WTC11 (cell line): ENCODE data around the gene TBC1D22A.

Experiments
- CREB1 ChIP-seq: sonication (generic); formaldehyde crosslinking; IDR thresholded peaks from 2 replicates; pipeline ENCODE4 v1.8.0; 2023; ENCODE audit warnings: mild to moderate bottlenecking, missing genetic modification reagents
- CREM ChIP-seq: sonication (generic); formaldehyde crosslinking; IDR thresholded peaks from 2 replicates; pipeline ENCODE4 v1.8.1; 2022; ENCODE audit warnings: mild to moderate bottlenecking, missing genetic modification reagents, moderate library complexity
- ETV6 ChIP-seq: sonication (generic); formaldehyde crosslinking; IDR thresholded peaks from 2 replicates; pipeline ENCODE4 v1.8.1; 2022; ENCODE audit warnings: mild to moderate bottlenecking, missing genetic modification reagents
- HMGA2 ChIP-seq: fragments of 250-450 bp; sonication (Bioruptor Pico); IDR thresholded peaks from 2 replicates; pipeline ENCODE4 v1.4.0; 2021; ENCODE audit warnings: mild to moderate bottlenecking, moderate library complexity
- JUN ChIP-seq: sonication (generic); formaldehyde crosslinking; IDR thresholded peaks from 2 replicates; pipeline ENCODE4 v1.8.0; 2023; ENCODE audit warnings: mild to moderate bottlenecking, missing genetic modification reagents
- NR3C1 ChIP-seq: sonication (generic); formaldehyde crosslinking; conservative IDR thresholded peaks from 2 replicates; pipeline ENCODE4 v1.8.1; 2023; ENCODE audit warnings: low read depth, mild to moderate bottlenecking, missing genetic modification reagents
- SP1 ChIP-seq: sonication (generic); formaldehyde crosslinking; conservative IDR thresholded peaks from 2 replicates; pipeline ENCODE4 v1.8.1; 2022; ENCODE audit warnings: missing genetic modification reagents
- ZNF121 ChIP-seq: sonication (generic); formaldehyde crosslinking; IDR thresholded peaks from 2 replicates; pipeline ENCODE4 v1.8.0; 2023; ENCODE audit warnings: missing genetic modification reagents
- ZNF138 ChIP-seq: sonication (generic); formaldehyde crosslinking; conservative IDR thresholded peaks from 2 replicates; pipeline ENCODE4 v1.8.1; 2022; ENCODE audit warnings: mild to moderate bottlenecking, moderate library complexity, missing genetic modification reagents
- ZNF416 ChIP-seq: fragments of 250-450 bp; sonication (Bioruptor Pico); IDR thresholded peaks from 2 replicates; pipeline ENCODE4 v1.9.0; 2021; ENCODE audit warnings: mild to moderate bottlenecking, inconsistent platforms
- ZSCAN18 ChIP-seq: fragments of 250-450 bp; sonication (Bioruptor Pico); IDR thresholded peaks from 2 replicates; pipeline ENCODE4 v2.1.2; 2022; ENCODE audit warnings: mild to moderate bottlenecking, moderate library complexity
- TF ChIP-seq, protein P1 (sequence below): sonication (generic); formaldehyde crosslinking; IDR thresholded peaks from 2 replicates; pipeline ENCODE4 v1.8.0; 2022; ENCODE audit warnings: mild to moderate bottlenecking, missing genetic modification reagents
- TF ChIP-seq, protein P2 (sequence below): fragments of 200-600 bp; IDR thresholded peaks from 2 replicates; pipeline ENCODE4 v1.8.0; 2022; ENCODE audit warnings: antibody characterized with exemption
- TF ChIP-seq, protein P3 (sequence below): sonication (generic); formaldehyde crosslinking; IDR thresholded peaks from 2 replicates; pipeline ENCODE4 v1.8.1; 2023; ENCODE audit warnings: mild to moderate bottlenecking, missing genetic modification reagents, moderate library complexity

DNA sequence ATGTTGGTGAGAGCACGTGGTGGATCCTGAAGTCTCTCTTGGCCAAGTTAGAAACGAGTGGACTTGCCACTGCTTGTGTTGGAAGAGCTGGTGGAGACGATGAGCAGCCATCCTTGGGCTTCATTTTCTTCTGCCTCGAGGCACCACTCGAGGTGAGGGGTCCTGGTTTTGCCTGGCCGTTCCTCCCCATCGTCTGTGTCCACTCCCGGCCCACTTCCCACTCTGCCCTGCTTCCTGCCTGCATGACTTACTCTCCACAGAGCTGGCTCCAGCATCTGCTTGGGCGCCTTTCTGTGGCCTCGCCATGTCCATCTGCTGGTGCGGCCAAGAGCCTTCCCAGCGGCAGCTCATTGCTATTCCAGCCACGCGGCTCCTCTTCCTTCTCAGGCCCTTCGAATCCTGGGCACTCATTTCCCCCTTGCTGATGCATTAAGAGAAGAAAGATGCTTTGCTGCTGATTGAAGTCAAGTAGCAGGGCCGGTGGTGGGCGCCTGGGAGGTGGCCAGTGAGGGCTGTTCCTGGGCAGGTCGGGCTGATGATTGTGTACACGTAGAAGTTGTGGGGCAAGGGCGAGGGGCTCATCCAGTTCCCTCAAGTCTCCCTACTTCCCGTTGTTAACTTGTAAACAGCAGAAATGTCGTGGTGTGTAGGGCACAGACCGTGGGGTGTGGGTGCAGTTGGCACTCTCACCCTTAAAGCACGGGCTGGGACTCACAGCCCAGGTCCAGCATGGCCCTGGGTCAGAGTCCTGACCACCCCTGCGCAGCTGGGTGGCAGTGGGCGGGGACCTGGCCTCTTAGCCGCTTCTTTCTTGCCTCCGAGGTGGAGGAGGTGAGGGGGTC is 292.0 kb downstream of the TBC1D22A start:
- TF ChIP-seq JUN = no peak
- TF ChIP-seq CREM (CRISPR knock-in tag) = no peak
- TF ChIP-seq, protein P1, sequence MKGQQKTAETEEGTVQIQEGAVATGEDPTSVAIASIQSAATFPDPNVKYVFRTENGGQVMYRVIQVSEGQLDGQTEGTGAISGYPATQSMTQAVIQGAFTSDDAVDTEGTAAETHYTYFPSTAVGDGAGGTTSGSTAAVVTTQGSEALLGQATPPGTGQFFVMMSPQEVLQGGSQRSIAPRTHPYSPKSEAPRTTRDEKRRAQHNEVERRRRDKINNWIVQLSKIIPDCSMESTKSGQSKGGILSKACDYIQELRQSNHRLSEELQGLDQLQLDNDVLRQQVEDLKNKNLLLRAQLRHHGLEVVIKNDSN (CRISPR knock-in tag) = no peak
- TF ChIP-seq, protein P2, sequence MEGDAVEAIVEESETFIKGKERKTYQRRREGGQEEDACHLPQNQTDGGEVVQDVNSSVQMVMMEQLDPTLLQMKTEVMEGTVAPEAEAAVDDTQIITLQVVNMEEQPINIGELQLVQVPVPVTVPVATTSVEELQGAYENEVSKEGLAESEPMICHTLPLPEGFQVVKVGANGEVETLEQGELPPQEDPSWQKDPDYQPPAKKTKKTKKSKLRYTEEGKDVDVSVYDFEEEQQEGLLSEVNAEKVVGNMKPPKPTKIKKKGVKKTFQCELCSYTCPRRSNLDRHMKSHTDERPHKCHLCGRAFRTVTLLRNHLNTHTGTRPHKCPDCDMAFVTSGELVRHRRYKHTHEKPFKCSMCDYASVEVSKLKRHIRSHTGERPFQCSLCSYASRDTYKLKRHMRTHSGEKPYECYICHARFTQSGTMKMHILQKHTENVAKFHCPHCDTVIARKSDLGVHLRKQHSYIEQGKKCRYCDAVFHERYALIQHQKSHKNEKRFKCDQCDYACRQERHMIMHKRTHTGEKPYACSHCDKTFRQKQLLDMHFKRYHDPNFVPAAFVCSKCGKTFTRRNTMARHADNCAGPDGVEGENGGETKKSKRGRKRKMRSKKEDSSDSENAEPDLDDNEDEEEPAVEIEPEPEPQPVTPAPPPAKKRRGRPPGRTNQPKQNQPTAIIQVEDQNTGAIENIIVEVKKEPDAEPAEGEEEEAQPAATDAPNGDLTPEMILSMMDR = no peak
- TF ChIP-seq ZNF121 = no peak
- no peak for TF ChIP-seq HMGA2
- TF ChIP-seq, protein P3, sequence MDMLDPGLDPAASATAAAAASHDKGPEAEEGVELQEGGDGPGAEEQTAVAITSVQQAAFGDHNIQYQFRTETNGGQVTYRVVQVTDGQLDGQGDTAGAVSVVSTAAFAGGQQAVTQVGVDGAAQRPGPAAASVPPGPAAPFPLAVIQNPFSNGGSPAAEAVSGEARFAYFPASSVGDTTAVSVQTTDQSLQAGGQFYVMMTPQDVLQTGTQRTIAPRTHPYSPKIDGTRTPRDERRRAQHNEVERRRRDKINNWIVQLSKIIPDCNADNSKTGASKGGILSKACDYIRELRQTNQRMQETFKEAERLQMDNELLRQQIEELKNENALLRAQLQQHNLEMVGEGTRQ (CRISPR knock-in tag) = no peak
- TF ChIP-seq ZNF138 (CRISPR knock-in tag) = no peak
- no peak for TF ChIP-seq CREB1
- TF ChIP-seq ETV6 (CRISPR knock-in tag) = no peak
- no peak for TF ChIP-seq NR3C1 (CRISPR knock-in tag)
- no peak for TF ChIP-seq SP1 (CRISPR knock-in tag)
- TF ChIP-seq ZNF416 = no peak
- no peak for TF ChIP-seq ZSCAN18 (CRISPR knock-in tag)
